ENCODE measurements around the gene PAIP2B.

DNA sequence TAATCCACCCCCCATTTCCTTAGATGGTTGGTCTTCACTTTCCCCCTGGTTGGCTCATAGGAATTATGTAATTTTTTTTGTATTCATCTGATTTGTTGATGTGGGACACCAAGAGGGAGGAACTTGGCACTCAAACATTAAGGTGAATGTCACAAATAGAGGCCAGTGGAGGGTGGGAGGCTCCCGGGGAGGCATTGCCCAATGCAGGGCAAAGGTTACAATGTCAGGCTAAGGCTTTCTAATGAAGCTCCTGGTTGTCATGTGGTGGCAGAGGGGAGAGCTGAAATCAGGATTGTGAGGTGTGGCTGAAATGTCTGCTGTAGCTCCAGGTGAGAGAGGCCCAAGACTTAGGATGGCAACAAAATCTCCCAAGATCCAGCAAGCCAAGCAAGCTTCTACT is 53.8 kb downstream of the PAIP2B start:
- TF ChIP-seq CTCF (IDR thresholded peaks at IDR 0.05; ENCODE audit: borderline replicate concordance, extremely low read depth, low read length, poor library complexity, severe bottlenecking) (no peak), EZH2 (IDR thresholded peaks at IDR 0.05; ENCODE audit: borderline replicate concordance, low read depth, low read length, severe bottlenecking) (no peak)
